Activated naive CD4-positive, alpha-beta T cell treated with anti-CD3 and anti-CD28 coated beads, Interleukin-2, amount 10 ng/mL, durations not matched to agents 7 days and 5 days (primary cell): ENCODE results near the gene ADGRG1.

Source experiments
- CTCF ChIA-PET: fragments of 350-600 bp; sonication (Branson Sonifier 250); formaldehyde crosslinking; loops from one replicate; lab custom pipeline; 2021; ENCODE audit warnings: antibody characterized with exemption; lab: Charles Lee
- DNase-seq: peaks from one replicate; pipeline ENCODE4 v3.0.0-alpha.2; 2020
- H3K27ac Mint-ChIP-seq: one replicate; pipeline ENCODE4 v1.8.0; 2021; ENCODE audit warnings: mild to moderate bottlenecking, moderate library complexity, mixed read lengths
- H3K27me3 Mint-ChIP-seq: one replicate; pipeline ENCODE4 v1.8.0; 2021; ENCODE audit warnings: mild to moderate bottlenecking, mixed read lengths
- H3K36me3 Mint-ChIP-seq: one replicate; pipeline ENCODE4 v1.8.0; 2021; ENCODE audit warnings: mixed read lengths
- H3K4me1 Mint-ChIP-seq: one replicate; pipeline ENCODE4 v1.8.0; 2021; ENCODE audit warnings: mixed read lengths
- H3K4me3 Mint-ChIP-seq: one replicate; pipeline ENCODE4 v1.8.0; 2021; ENCODE audit warnings: mild to moderate bottlenecking, moderate library complexity, mixed read lengths
- H3K9me3 Mint-ChIP-seq: one replicate; pipeline ENCODE4 v1.8.0; 2021; ENCODE audit warnings: mixed read lengths

ADGRG1 gene

DNA sequence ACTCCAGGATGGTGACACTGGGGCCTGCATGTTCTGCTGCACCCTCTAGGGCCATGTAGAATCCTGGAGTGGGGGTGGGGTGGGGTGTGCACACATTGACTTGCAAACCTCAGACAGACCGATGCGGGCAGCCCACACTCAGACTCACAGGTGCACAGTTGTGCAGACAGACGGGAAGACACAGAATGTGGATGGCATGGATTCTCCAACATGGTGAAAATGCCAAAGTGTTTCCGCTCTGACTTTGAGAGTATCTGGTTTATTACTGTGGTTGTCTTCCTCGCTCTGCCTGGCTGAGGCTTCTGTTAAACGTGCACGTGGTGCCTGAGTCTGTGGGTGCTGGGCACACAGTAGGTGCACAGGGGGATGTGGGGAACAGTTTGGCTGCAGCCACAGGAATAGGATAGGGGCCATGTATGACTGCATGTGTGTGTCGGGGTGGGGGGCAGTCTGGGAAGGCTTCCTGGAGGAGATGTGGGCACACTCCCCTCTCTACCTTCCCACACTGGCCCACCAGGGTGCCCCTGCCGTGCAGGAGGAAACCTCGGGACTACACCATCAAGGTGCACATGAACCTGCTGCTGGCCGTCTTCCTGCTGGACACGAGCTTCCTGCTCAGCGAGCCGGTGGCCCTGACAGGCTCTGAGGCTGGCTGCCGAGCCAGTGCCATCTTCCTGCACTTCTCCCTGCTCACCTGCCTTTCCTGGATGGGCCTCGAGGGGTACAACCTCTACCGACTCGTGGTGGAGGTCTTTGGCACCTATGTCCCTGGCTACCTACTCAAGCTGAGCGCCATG is 30.6 kb downstream of the ADGRG1 start:
- no peaks in the 10 kb centered on the region for H3K9me3 Mint-ChIP-seq
- peaks cover 16% of the 10 kb centered on the region for H3K27me3 Mint-ChIP-seq
- CTCF ChIA-PET = no interaction called here
- H3K27ac Mint-ChIP-seq = no peak overlapping the region
- H3K4me1 Mint-ChIP-seq = no peaks in the 10 kb centered on the region
- no peak for DNase-seq
- no peak overlapping the region for H3K4me3 Mint-ChIP-seq
- H3K36me3 Mint-ChIP-seq = no peaks in the 10 kb centered on the region

DNA sequence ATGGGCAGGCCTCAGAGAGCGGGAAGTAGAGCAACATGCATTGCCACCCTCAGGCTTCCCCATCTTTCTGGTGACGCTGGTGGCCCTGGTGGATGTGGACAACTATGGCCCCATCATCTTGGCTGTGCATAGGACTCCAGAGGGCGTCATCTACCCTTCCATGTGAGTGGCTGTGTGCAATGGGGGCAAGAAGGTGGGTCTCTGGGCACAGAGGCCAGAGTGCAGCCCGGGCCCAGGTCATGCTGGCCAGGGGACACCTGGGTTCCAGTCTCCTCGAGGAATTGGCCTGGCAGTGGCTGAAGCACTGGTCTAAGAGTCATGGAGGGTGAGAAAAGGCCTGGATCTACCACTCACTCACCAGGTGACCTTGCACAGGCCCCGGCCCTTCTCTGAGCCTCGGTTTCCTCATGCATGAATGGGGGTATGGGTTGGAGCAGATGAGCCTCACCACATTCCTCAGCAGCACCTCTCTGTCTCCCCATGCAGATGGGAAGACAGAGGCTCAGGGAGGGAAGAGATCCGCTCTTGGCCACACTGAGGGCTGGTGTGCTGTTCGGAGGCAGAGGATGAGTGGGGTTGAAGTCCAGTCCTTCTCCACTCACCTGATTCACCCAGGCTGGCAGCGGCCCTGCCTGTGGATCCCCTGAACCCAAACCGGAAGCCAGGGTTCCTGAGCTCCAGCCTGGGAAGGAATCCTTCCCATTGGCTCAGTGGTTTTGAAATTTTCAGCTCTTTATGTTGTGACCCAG is 32.5 kb downstream of the ADGRG1 start:
- H3K9me3 Mint-ChIP-seq = no peaks in the 10 kb centered on the region
- H3K4me1 Mint-ChIP-seq = no peaks in the 10 kb centered on the region
- no peak overlapping the region for H3K4me3 Mint-ChIP-seq
- no peak for DNase-seq
- peaks cover 15% of the 10 kb centered on the region for H3K27me3 Mint-ChIP-seq
- no peaks in the 10 kb centered on the region for H3K36me3 Mint-ChIP-seq
- CTCF ChIA-PET = interaction anchor here (1.4 kb wide), 1 partner anchor 71 kb away, joined by 3 read pairs; no protein-coding TSS in a partner anchor
- H3K27ac Mint-ChIP-seq = no peak overlapping the region

DNA sequence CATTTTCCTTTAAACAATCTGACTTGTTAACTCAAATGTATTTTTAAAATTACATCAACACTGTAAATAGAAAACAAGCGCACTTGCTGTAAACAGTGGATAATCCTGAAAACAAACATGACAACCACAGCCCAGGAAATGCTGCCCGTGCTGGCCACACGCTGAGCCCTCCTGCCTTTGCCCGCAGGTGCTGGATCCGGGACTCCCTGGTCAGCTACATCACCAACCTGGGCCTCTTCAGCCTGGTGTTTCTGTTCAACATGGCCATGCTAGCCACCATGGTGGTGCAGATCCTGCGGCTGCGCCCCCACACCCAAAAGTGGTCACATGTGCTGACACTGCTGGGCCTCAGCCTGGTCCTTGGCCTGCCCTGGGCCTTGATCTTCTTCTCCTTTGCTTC is 33.1 kb downstream of the ADGRG1 start:
- H3K27me3 Mint-ChIP-seq = peaks cover 10% of the 10 kb centered on the region
- H3K4me3 Mint-ChIP-seq = no peak overlapping the region
- DNase-seq = no peak
- no peaks in the 10 kb centered on the region for H3K4me1 Mint-ChIP-seq
- H3K27ac Mint-ChIP-seq = no peak overlapping the region
- H3K36me3 Mint-ChIP-seq = no peaks in the 10 kb centered on the region
- no peaks in the 10 kb centered on the region for H3K9me3 Mint-ChIP-seq
- CTCF ChIA-PET = interaction anchor here (0.7 to 1.4 kb wide), 2 partner anchors 12 to 71 kb away, joined by 3 read pairs; no protein-coding TSS in a partner anchor

DNA sequence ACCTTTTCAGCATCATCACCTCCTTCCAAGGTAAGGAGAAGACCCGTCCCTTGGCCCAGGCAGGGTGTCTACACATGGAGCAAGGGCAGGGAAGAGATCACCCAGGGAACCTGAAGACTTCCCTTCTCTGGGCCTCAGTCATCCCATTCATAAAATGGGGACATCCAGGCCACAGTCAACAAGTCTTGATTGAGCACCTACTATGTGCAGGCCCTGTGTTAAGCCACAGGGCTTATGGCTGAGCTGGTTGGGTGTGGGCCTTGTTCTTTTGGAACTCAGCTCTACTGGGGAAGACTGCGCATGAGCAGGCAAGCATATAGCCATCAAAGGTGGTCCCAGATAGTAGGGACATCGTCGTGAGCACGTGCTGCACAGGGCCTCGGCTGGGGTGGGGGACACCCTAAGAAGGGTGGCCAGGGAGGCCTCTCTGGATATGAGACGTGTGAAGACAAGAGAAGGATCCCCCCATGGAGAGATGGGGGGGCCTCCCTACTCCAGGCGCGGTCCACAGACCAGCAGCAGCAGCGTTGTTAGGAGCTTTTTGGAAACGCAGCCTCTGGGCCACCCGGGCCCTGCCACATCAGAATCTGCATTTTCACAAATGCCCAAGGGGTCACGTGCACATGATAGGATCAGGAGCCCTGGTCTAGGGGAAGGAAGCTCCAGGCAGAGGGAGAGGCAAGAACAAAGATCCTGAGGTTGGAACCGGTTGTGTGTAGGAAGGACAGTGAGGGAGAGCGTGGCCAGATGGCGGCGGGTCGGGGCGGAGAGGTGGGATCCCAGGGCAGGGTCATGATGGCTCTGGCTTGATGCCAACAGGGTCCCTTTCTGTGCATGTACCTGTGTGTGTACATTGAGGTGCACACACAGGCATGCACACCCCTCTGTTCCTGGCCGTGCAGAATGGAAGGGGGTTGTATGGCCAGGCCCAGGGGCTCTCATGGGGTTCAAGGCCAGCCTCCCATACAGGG is 33.8 kb downstream of the ADGRG1 start:
- Mint-ChIP-seq H3K36me3 (no peaks in the 10 kb centered on the region), H3K4me3 (no peak overlapping the region), H3K27me3 (peaks cover 10% of the 10 kb centered on the region), H3K9me3 (no peaks in the 10 kb centered on the region), H3K27ac (no peak overlapping the region), H3K4me1 (no peaks in the 10 kb centered on the region)
- DNase-seq = no peak
- CTCF ChIA-PET = interaction anchor here (0.7 to 1.4 kb wide), 3 partner anchors 10 to 72 kb away, joined by 3 read pairs; no protein-coding TSS in a partner anchor

DNA sequence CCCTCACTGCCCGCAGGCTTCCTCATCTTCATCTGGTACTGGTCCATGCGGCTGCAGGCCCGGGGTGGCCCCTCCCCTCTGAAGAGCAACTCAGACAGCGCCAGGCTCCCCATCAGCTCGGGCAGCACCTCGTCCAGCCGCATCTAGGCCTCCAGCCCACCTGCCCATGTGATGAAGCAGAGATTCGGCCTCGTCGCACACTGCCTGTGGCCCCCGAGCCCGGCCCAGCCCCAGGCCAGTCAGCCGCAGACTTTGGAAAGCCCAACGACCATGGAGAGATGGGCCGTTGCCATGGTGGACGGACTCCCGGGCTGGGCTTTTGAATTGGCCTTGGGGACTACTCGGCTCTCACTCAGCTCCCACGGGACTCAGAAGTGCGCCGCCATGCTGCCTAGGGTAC is 35.0 kb downstream of the ADGRG1 start:
- H3K27ac Mint-ChIP-seq = no peak overlapping the region
- no peaks in the 10 kb centered on the region for H3K4me1 Mint-ChIP-seq
- H3K4me3 Mint-ChIP-seq = no peak overlapping the region
- no peaks in the 10 kb centered on the region for H3K9me3 Mint-ChIP-seq
- CTCF ChIA-PET = interaction anchor here (1.3 kb wide), 1 partner anchor 11 kb away, joined by 3 read pairs; no protein-coding TSS in a partner anchor
- no peak for DNase-seq
- H3K36me3 Mint-ChIP-seq = no peaks in the 10 kb centered on the region
- H3K27me3 Mint-ChIP-seq = peaks cover 10% of the 10 kb centered on the region

DNA sequence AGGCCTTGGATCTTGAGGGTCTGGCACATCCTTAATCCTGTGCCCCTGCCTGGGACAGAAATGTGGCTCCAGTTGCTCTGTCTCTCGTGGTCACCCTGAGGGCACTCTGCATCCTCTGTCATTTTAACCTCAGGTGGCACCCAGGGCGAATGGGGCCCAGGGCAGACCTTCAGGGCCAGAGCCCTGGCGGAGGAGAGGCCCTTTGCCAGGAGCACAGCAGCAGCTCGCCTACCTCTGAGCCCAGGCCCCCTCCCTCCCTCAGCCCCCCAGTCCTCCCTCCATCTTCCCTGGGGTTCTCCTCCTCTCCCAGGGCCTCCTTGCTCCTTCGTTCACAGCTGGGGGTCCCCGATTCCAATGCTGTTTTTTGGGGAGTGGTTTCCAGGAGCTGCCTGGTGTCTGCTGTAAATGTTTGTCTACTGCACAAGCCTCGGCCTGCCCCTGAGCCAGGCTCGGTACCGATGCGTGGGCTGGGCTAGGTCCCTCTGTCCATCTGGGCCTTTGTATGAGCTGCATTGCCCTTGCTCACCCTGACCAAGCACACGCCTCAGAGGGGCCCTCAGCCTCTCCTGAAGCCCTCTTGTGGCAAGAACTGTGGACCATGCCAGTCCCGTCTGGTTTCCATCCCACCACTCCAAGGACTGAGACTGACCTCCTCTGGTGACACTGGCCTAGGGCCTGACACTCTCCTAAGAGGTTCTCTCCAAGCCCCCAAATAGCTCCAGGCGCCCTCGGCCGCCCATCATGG is 35.7 kb downstream of the ADGRG1 start:
- Mint-ChIP-seq H3K27me3 (peaks cover 11% of the 10 kb centered on the region), H3K4me1 (no peaks in the 10 kb centered on the region), H3K36me3 (no peaks in the 10 kb centered on the region), H3K4me3 (no peak overlapping the region), H3K9me3 (no peaks in the 10 kb centered on the region), H3K27ac (no peak overlapping the region)
- no peak for DNase-seq
- CTCF ChIA-PET = interaction anchor here (0.9 kb wide), 1 partner anchor 87 kb away, joined by 4 read pairs; no protein-coding TSS in a partner anchor

DNA sequence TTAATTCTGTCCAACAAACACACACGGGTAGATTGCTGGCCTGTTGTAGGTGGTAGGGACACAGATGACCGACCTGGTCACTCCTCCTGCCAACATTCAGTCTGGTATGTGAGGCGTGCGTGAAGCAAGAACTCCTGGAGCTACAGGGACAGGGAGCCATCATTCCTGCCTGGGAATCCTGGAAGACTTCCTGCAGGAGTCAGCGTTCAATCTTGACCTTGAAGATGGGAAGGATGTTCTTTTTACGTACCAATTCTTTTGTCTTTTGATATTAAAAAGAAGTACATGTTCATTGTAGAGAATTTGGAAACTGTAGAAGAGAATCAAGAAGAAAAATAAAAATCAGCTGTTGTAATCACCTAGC is 36.2 kb downstream of the ADGRG1 start:
- DNase-seq = no peak
- Mint-ChIP-seq H3K4me1 (no peaks in the 10 kb centered on the region), H3K27me3 (peaks cover 14% of the 10 kb centered on the region), H3K27ac (no peak overlapping the region), H3K36me3 (no peaks in the 10 kb centered on the region), H3K9me3 (no peaks in the 10 kb centered on the region), H3K4me3 (no peak overlapping the region)
- CTCF ChIA-PET = interaction anchor here (0.9 kb wide), 1 partner anchor 88 kb away, joined by 4 read pairs; no protein-coding TSS in a partner anchor

DNA sequence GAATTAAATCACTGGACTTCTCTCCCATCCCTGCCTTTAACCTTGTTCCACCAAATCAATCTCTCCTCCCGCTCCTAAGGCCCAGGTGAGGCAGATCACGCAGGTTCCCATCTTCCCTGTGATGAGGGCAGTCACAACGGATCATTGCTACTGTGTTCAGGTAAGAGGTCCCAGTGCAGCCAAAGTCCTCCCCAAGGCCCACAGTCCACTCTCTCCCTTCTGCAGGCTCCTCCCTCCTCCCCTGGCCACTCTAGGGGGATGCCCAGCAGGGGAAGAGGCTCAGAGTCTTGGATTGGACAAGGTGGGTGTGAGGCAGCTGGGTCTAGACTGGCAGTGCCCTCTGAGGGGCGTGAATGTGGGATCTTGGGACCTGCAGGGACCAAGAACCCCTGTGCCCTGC is 37.1 kb downstream of the ADGRG1 start:
- DNase-seq = no peak
- no peak overlapping the region for H3K27ac Mint-ChIP-seq
- no peaks in the 10 kb centered on the region for H3K9me3 Mint-ChIP-seq
- H3K36me3 Mint-ChIP-seq = no peaks in the 10 kb centered on the region
- H3K4me1 Mint-ChIP-seq = no peaks in the 10 kb centered on the region
- H3K27me3 Mint-ChIP-seq = peaks cover 20% of the 10 kb centered on the region
- CTCF ChIA-PET = no interaction called here
- H3K4me3 Mint-ChIP-seq = no peak overlapping the region

DNA sequence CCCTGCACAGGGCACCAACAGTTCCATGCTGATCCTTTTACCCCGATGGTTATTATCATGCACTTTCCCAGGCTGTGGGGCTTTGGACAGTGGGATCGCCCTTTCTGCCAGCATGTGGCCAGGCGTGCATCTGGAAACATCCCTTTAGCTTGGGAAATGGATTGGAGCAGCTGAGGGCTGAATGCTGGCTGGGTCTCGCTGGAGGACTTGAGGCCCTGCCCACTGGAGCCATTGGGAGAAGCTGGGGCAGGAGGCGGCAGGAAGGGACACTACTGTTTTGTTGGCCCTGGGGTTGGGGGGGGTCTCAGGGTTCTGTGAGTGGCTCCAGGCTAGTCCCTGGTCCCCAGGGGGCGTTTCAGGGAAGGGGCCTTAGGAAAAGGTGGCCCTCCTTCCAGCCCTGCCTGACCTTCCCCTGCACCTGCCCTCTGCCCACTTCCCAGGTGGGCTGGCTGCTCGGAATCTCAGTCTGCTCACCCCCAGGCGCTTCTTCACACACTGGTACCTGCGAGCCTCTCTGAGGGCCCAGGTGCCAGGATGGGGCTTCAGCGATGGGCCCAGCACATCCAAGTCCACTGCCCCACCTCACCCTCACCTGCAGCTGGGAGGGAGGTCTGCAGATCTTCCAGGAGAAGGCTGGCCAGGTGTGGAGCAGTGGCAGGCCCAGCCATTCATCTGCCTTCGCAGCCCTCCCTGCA is 38.1 kb downstream of the ADGRG1 start:
- DNase-seq = no peak
- no peak overlapping the region for H3K27ac Mint-ChIP-seq
- no peaks in the 10 kb centered on the region for H3K9me3 Mint-ChIP-seq
- peaks cover 29% of the 10 kb centered on the region for H3K27me3 Mint-ChIP-seq
- no peak overlapping the region for H3K4me3 Mint-ChIP-seq
- CTCF ChIA-PET = no interaction called here
- H3K36me3 Mint-ChIP-seq = no peaks in the 10 kb centered on the region
- H3K4me1 Mint-ChIP-seq = no peaks in the 10 kb centered on the region

DNA sequence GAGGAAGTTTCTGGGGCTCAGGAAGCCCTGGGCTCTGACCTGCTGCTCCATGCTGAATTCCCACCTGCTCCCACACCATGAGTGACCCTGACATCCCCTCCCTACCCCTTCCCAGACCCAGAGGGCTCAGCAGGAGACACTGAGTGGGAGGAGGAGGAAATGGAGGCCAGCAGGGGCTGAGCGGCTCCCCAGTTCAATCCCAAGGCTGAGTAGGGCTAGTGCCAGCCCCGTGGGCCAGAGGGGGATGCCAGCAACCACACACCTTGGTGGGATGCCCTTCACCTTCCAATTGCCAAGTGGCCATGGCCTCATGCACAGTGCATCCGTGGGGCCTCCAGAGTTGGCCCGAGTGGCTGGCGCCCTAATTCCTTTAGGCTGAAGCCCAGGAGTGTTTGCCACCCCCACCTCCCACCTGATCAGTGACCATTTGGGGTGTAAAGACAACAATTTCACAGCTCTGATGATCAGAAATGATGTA is 38.7 kb downstream of the ADGRG1 start:
- no peak overlapping the region for H3K27ac Mint-ChIP-seq
- H3K4me3 Mint-ChIP-seq = no peak overlapping the region
- no peaks in the 10 kb centered on the region for H3K36me3 Mint-ChIP-seq
- H3K27me3 Mint-ChIP-seq = peaks cover 33% of the 10 kb centered on the region
- no peak for DNase-seq
- H3K9me3 Mint-ChIP-seq = no peaks in the 10 kb centered on the region
- no peaks in the 10 kb centered on the region for H3K4me1 Mint-ChIP-seq
- CTCF ChIA-PET = interaction anchor here (0.7 to 1.9 kb wide), 2 partner anchors 23 to 92 kb away, joined by 3 to 5 read pairs; no protein-coding TSS in a partner anchor

DNA sequence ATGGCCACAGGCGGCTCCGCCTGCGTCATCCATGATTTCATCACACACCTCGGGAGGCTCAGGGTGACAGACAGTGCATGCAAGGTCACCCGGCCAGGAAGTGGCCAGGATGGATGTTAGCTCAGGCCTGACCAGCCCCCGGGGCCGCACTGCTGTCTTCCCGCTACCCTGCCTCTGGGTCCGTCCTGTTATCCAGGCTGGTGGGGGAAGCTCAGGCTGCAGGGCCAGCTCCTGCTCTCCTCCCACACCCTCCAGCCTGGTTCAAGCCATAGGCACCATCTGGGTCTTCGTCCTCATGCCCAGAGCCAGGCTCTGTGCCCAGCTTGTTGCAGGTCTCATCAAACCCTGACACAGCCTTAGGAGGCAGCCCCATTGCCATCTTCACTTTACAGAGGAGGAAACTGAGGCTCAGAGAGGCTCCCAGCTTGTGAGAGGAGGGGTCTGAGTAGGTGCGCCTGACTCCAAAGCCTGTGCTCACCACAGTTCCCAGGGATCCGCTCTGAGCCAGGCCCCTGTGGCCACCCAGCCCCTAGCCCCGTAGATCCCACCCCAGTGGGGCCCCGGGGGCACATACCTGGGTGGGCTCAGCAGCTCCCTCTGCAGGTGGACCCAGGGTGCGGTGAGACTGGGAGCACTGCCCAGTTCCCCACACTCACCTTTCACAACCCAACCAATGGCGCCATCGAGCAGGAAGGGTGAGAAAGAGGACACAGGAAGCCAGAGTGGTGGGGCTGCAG is 39.3 kb downstream of the ADGRG1 start:
- Mint-ChIP-seq H3K4me1 (no peaks in the 10 kb centered on the region), H3K9me3 (no peaks in the 10 kb centered on the region), H3K36me3 (no peaks in the 10 kb centered on the region), H3K27me3 (peaks cover 36% of the 10 kb centered on the region), H3K4me3 (no peak overlapping the region), H3K27ac (no peak overlapping the region)
- CTCF ChIA-PET = interaction anchor here (0.7 to 1.9 kb wide), 3 partner anchors 22 to 93 kb away, joined by 3 to 5 read pairs (median 3); no protein-coding TSS in a partner anchor
- DNase-seq = no peak

DNA sequence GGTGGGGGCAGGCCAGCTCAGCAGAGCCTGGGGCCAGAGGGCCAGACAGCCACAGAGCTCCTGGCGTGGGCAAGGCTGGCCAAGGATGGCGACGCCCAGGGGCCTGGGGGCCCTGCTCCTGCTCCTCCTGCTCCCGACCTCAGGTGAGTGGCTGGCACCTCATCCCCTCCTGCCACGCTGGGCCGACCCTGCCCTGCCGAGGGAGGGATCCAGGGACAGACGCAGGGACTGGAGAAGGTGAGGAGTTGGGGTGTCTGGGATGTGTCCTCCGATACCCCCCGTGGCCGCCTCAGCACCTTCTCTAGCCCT is 39.8 kb downstream of the ADGRG1 start, which contains the start of gene ADGRG3:
Gene ADGRG3, plus strand, starts transcription at position 44 of the 309 bp plus-strand sequence. Its CDS starts 42 bp downstream, at position 86.
- H3K27ac Mint-ChIP-seq = no peak within 1 kb of the TSS
- CTCF ChIA-PET = interaction anchor here (0.7 to 1.9 kb wide), 2 partner anchors 22 to 51 kb away, joined by 3 to 5 read pairs; no protein-coding TSS in a partner anchor
- H3K9me3 Mint-ChIP-seq = no peaks in the 10 kb centered on the region

More for the DNA sequence above, 39.8 kb downstream of the ADGRG1 start, which contains the start of gene ADGRG3:
- Mint-ChIP-seq H3K27me3 (peaks cover 41% of the 10 kb centered on the region), H3K4me1 (no peaks in the 10 kb centered on the region), H3K4me3 (no peak within 1 kb of the TSS), H3K36me3 (no peaks in the 10 kb centered on the region)
- no peak for DNase-seq
